Measurements from ENCODE around the gene EEPD1. TPM values are rescaled to one million over a fixed set of nuclear protein-coding genes. Genes with fewer than 3 reads are reported as not detected.

EEPD1 gene
- polyA plus RNA-seq, 2 donors: 5.5 to 14.5 TPM

DNA sequence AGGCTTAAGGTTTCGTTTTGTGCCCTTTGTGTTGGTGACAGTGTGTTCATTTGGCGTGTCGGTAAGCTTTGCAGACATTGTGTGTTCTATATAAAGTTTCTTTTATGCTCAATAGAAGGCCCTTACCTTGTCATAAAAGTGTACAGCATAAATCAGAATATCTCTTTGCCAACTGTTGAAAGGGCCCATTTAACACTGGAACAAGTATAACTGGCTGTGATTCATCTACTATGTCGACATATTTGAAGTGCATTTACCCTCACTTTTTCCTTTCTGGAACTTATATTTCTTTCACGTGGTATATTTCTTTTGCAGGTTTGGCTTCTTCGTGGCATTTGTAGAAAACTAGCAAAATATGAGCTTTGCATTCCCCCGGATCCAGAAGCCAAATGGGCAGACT is 32.7 kb downstream of the EEPD1 start:
- Histone ChIP-seq H3K4me3 (ENCODE audit: low read depth in 1 of 2, low read length in 2 of 2) (no peak overlapping the region), H3K9me3 (ENCODE audit: control insufficient read depth in 2 of 2, insufficient read depth in 1 of 2, low read depth in 1 of 2, low read length in 1 of 2) (no peaks in the 10 kb centered on the region), H3K36me3 (ENCODE audit: control insufficient read depth in 2 of 2, insufficient read depth in 2 of 2, low read length in 1 of 2) (no peaks in the 10 kb centered on the region), H3K27ac (ENCODE audit: low read depth in 2 of 2, low read length in 1 of 2) (peak overlapping the region; percentile 17 to 80), H3K27me3 (ENCODE audit: control insufficient read depth in 1 of 2, insufficient read depth in 2 of 2, low read length in 2 of 2) (no peaks in the 10 kb centered on the region), H3K4me1 (ENCODE audit: control insufficient read depth in 2 of 2, insufficient read depth in 2 of 2, low read length in 1 of 2) (peaks cover 9 to 12% of the 10 kb centered on the region in 2 donors)
- WGBS, 2 donors: 58 to 74% methylated on average over 7 of the region's 7 CpGs

DNA sequence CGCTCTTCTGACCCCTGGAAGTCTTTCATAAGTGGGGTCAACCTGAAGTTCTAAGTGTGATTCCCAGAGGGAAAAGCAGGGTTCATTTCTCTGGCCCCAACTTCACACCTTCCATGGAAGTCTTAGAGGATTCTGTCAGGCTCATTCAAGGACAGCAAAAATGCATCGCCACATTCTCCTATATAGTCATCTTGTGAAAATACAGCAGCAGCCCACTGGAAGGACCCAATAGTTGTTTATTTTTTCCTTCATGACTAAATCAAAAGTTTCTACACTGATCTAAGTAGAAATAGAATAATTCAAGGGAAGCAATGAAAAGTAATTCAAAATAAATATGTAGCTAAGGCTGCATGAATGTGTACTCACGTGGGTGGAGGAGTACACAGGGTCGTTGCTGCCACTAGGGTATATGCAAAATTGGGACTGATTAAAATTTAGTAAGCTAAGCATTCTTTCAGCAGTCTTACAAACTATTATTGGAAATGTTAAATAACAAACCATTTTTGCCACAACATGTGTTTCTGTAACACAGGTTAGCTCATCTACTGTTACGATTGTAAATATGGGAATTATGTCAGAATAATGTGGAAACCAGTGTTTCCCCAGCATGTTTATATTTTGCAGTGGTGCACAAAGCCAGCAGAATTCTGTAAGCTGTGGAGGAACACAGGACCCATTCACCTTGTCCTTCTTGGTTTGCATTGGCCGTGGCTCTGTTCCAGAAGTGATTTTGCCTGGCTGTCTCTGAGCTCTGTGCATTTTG is 33.5 kb downstream of the EEPD1 start:
- Histone ChIP-seq H3K27ac (ENCODE audit: low read depth in 2 of 2, low read length in 1 of 2) (peak overlapping the region; percentile 17 to 80), H3K4me3 (ENCODE audit: low read depth in 1 of 2, low read length in 2 of 2) (no peak overlapping the region), H3K27me3 (ENCODE audit: control insufficient read depth in 1 of 2, insufficient read depth in 2 of 2, low read length in 2 of 2) (no peaks in the 10 kb centered on the region), H3K36me3 (ENCODE audit: control insufficient read depth in 2 of 2, insufficient read depth in 2 of 2, low read length in 1 of 2) (no peaks in the 10 kb centered on the region), H3K4me1 (ENCODE audit: control insufficient read depth in 2 of 2, insufficient read depth in 2 of 2, low read length in 1 of 2) (peaks cover 9 to 12% of the 10 kb centered on the region in 2 donors), H3K9me3 (ENCODE audit: control insufficient read depth in 2 of 2, insufficient read depth in 1 of 2, low read depth in 1 of 2, low read length in 1 of 2) (no peaks in the 10 kb centered on the region)
- WGBS, 2 donors: 74 to 86% methylated on average over 6 of the region's 6 CpGs

DNA sequence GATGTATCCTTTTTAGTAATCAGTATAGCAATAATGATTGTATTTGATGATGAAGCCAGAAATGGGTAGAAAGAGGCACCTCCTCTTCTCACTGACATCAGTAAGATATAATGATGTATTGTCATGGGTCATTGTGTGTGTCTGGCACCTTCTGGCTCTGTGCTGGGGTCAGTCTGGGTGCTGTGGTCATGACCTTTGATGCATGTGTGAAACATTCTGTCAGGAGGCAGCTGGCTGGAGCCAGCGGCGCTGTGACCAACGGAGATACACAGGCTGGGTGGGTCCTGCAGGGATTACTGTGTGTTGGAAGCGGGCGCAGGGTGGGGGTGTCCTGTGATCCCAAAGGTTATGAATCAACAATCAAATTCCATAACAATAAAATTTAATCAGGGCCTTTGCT is 35.2 kb downstream of the EEPD1 start:
- Histone ChIP-seq H3K27ac (ENCODE audit: low read depth in 2 of 2, low read length in 1 of 2) (no peak overlapping the region), H3K36me3 (ENCODE audit: control insufficient read depth in 2 of 2, insufficient read depth in 2 of 2, low read length in 1 of 2) (peaks cover 0 to 3% of the 10 kb centered on the region in 2 donors)
- WGBS, 2 donors: 85 to 89% methylated on average over 5 of the region's 5 CpGs

DNA sequence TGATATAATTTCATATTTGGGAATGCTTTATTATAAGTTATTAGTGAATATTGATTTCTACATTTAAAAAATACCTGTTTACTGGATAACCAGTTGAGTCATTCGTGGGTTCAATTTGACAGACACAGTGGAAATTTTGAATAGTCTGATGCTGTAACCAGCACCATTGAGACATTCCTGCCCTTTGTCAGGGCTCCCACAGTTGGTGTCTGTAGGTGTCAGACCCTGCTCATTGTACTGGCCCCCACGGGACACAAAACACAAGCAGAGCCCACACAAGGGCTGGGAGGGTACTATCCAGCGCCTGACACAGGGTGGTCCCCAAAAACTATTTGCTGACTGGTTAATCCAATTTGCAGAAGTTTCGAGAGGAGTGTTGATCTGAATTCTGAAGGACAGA is 35.9 kb downstream of the EEPD1 start:
- H3K4me1 ChIP-seq (ENCODE audit: control insufficient read depth in 2 of 2, insufficient read depth in 2 of 2, low read length in 1 of 2): peaks cover 4 to 6% of the 10 kb centered on the region in 2 donors
- WGBS, 2 donors: 83 to 87% methylated on average over 4 of the region's 4 CpGs

More for the DNA sequence above, 35.2 kb downstream of the EEPD1 start:
- H3K4me3 ChIP-seq (ENCODE audit: low read depth in 1 of 2, low read length in 2 of 2): no peak overlapping the region
- H3K27me3 ChIP-seq (ENCODE audit: control insufficient read depth in 1 of 2, insufficient read depth in 2 of 2, low read length in 2 of 2): no peaks in the 10 kb centered on the region
- H3K9me3 ChIP-seq (ENCODE audit: control insufficient read depth in 2 of 2, insufficient read depth in 1 of 2, low read depth in 1 of 2, low read length in 1 of 2): no peaks in the 10 kb centered on the region
- H3K4me1 ChIP-seq (ENCODE audit: control insufficient read depth in 2 of 2, insufficient read depth in 2 of 2, low read length in 1 of 2): peaks cover 4 to 7% of the 10 kb centered on the region in 2 donors

DNA sequence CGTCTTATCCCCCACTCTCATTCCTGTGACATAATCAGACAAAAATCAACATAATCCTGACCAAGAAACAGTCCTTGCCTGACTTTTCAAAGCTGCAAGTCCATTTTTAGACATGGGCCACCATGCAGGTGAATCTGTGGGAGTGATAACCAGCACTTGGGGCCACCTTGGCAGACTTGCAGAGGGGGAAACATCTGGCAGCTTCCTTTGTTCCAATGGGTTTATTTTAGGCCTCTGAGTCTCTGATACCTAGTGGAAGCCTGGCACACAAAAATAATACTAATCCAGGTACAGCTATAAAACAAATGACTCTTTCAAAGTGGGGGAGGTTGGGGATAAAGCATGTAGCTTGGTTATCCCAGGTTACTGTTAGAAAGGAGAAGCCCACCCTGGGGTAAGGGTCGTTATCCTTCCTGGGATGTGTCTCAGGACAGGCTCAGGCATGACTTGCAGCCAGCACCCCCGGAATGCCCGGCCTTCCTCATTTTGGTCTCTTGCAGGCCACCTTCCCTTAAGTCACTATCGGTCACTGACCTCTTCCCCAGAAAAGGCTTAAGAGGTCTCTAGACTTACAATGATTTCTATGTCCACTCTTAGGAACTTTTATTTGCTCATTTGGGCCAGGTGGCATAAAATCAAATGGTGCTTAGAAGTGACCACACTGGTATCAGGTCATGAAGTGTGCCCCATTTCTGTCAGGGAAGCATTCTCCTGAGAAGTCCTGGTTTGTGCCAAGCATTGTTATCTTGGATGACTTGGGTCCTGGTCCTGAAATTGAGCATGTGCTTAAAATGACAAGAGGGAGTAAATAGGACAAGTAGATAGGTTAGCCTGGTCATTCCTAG is 37.6 kb downstream of the EEPD1 start:
- Histone ChIP-seq H3K9me3 (ENCODE audit: control insufficient read depth in 2 of 2, insufficient read depth in 1 of 2, low read depth in 1 of 2, low read length in 1 of 2) (no peaks in the 10 kb centered on the region), H3K36me3 (ENCODE audit: control insufficient read depth in 2 of 2, insufficient read depth in 2 of 2, low read length in 1 of 2) (peaks cover 0 to 3% of the 10 kb centered on the region in 2 donors), H3K4me3 (ENCODE audit: low read depth in 1 of 2, low read length in 2 of 2) (no peak overlapping the region), H3K27me3 (ENCODE audit: control insufficient read depth in 1 of 2, insufficient read depth in 2 of 2, low read length in 2 of 2) (no peaks in the 10 kb centered on the region), H3K4me1 (ENCODE audit: control insufficient read depth in 2 of 2, insufficient read depth in 2 of 2, low read length in 1 of 2) (peaks cover 4 to 6% of the 10 kb centered on the region in 2 donors), H3K27ac (ENCODE audit: low read depth in 2 of 2, low read length in 1 of 2) (no peak overlapping the region)
- 81 to 85% methylated on average over 5 of the region's 5 CpGs for WGBS, 2 donors

More for the DNA sequence above, 35.9 kb downstream of the EEPD1 start:
- H3K36me3 ChIP-seq (ENCODE audit: control insufficient read depth in 2 of 2, insufficient read depth in 2 of 2, low read length in 1 of 2): peaks cover 0 to 3% of the 10 kb centered on the region in 2 donors
- H3K27ac ChIP-seq (ENCODE audit: low read depth in 2 of 2, low read length in 1 of 2): no peak overlapping the region
- no peak overlapping the region for H3K4me3 ChIP-seq (ENCODE audit: low read depth in 1 of 2, low read length in 2 of 2)
- H3K9me3 ChIP-seq (ENCODE audit: control insufficient read depth in 2 of 2, insufficient read depth in 1 of 2, low read depth in 1 of 2, low read length in 1 of 2): no peaks in the 10 kb centered on the region
- H3K27me3 ChIP-seq (ENCODE audit: control insufficient read depth in 1 of 2, insufficient read depth in 2 of 2, low read length in 2 of 2): no peaks in the 10 kb centered on the region

DNA sequence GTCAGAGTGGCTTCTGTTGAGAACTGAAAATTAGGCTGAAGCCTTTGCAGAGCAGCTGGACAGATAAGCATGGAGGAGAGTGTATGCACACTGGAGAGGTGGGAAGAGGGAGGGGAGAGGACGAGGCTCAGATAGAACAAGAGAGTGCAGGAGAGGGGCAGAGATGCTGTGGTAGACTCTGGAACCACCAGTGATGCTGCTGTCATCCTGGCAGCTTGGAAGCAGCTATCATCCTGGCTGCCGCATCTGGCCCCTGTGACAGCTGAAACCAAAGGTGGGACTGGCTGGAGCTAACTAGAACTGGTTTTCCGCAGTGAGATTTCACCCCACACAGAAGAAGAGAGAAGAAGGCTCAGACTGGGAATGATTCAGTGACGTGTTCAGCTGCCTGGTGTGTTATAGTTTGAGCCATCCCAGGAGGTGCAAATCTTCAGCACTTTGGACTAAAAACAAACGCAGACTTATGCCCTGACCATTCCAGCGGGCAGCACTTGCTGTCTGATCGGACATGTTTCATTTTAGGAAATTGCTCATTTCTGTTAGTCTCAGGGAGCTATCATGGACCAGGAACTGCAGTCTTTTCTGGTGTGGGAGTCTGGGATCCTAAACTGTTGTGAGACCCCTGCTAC is 38.4 kb downstream of the EEPD1 start:
- WGBS, 2 donors: 80 to 83% methylated on average over 7 of the region's 7 CpGs
- Histone ChIP-seq H3K27ac (ENCODE audit: low read depth in 2 of 2, low read length in 1 of 2) (no peak overlapping the region), H3K36me3 (ENCODE audit: control insufficient read depth in 2 of 2, insufficient read depth in 2 of 2, low read length in 1 of 2) (peaks cover 0 to 3% of the 10 kb centered on the region in 2 donors)

DNA sequence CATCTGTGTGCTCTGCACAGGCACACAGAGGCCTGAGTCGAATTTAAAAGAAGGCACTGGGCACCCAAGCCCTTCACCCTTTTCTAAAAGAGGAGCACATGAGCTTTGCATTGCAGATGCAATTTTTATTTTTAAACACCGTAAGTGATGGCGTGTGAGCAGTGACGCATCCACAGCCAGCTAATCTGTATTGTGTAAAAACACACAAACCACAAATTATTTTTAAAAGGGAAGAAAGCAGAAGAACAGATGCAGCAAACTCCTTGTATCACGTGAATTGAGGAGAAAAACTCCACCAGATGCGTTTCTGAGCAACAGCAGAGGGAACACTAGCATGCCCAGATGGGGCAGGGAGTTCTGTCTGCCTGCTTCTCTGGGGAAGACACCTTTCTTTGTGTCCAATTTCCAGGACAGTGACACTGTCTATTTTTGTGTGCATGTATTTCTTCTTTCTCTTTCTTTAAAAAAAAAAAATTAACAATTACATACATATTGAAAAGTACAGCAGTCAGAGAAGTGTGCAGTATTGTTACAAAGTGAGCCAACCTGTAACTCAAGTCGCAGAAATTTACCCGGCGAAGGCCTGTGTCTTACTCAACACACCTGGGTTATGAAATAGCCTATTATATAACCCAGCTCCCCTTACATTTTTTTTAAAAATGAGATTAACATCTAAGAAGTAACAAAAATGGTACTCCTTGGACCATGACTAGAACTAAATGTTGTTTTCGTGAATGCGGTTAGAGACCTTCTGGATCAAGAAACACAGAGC is 39.2 kb downstream of the EEPD1 start:
- Histone ChIP-seq H3K27ac (ENCODE audit: low read depth in 2 of 2, low read length in 1 of 2) (no peak overlapping the region), H3K36me3 (ENCODE audit: control insufficient read depth in 2 of 2, insufficient read depth in 2 of 2, low read length in 1 of 2) (peaks cover 0 to 3% of the 10 kb centered on the region in 2 donors), H3K9me3 (ENCODE audit: control insufficient read depth in 2 of 2, insufficient read depth in 1 of 2, low read depth in 1 of 2, low read length in 1 of 2) (no peaks in the 10 kb centered on the region), H3K4me1 (ENCODE audit: control insufficient read depth in 2 of 2, insufficient read depth in 2 of 2, low read length in 1 of 2) (peaks cover 2 to 4% of the 10 kb centered on the region in 2 donors), H3K4me3 (ENCODE audit: low read depth in 1 of 2, low read length in 2 of 2) (no peak overlapping the region), H3K27me3 (ENCODE audit: control insufficient read depth in 1 of 2, insufficient read depth in 2 of 2, low read length in 2 of 2) (no peaks in the 10 kb centered on the region)
- WGBS, 2 donors: 72% methylated on average over 11 of the region's 11 CpGs

More for the DNA sequence above, 38.4 kb downstream of the EEPD1 start:
- peaks cover 2 to 4% of the 10 kb centered on the region in 2 donors for H3K4me1 ChIP-seq (ENCODE audit: control insufficient read depth in 2 of 2, insufficient read depth in 2 of 2, low read length in 1 of 2)
- H3K27me3 ChIP-seq (ENCODE audit: control insufficient read depth in 1 of 2, insufficient read depth in 2 of 2, low read length in 2 of 2): no peaks in the 10 kb centered on the region
- H3K4me3 ChIP-seq (ENCODE audit: low read depth in 1 of 2, low read length in 2 of 2): no peak overlapping the region
- no peaks in the 10 kb centered on the region for H3K9me3 ChIP-seq (ENCODE audit: control insufficient read depth in 2 of 2, insufficient read depth in 1 of 2, low read depth in 1 of 2, low read length in 1 of 2)

DNA sequence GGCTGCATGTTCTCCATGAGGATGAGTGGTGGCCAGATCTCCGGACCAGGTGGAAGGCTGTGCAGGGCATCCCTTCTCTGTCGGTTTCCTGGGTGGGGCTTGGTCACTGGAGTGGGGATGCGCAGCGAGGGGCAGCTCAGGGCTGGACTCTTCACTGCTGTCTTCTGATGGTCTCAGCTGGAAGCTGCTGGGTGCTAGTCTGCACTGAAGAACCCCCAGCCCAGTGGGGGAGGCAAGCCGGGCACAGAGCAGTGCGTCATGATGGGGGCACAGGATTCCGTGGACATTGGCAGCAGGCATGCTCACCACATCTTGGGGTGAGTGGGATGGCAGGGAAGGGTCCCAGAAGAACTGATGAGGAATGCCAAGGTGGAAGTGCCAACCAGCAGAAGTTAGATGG is 39.8 kb downstream of the EEPD1 start:
- no peak overlapping the region for H3K4me3 ChIP-seq (ENCODE audit: low read depth in 1 of 2, low read length in 2 of 2)
- no peaks in the 10 kb centered on the region for H3K9me3 ChIP-seq (ENCODE audit: control insufficient read depth in 2 of 2, insufficient read depth in 1 of 2, low read depth in 1 of 2, low read length in 1 of 2)
- H3K27me3 ChIP-seq (ENCODE audit: control insufficient read depth in 1 of 2, insufficient read depth in 2 of 2, low read length in 2 of 2): no peaks in the 10 kb centered on the region
- no peak overlapping the region for H3K27ac ChIP-seq (ENCODE audit: low read depth in 2 of 2, low read length in 1 of 2)
- H3K36me3 ChIP-seq (ENCODE audit: control insufficient read depth in 2 of 2, insufficient read depth in 2 of 2, low read length in 1 of 2): peaks cover 0 to 3% of the 10 kb centered on the region in 2 donors
- H3K4me1 ChIP-seq (ENCODE audit: control insufficient read depth in 2 of 2, insufficient read depth in 2 of 2, low read length in 1 of 2): peaks cover 2 to 4% of the 10 kb centered on the region in 2 donors
- 96 to 97% methylated on average over 7 of the region's 7 CpGs for WGBS, 2 donors

DNA sequence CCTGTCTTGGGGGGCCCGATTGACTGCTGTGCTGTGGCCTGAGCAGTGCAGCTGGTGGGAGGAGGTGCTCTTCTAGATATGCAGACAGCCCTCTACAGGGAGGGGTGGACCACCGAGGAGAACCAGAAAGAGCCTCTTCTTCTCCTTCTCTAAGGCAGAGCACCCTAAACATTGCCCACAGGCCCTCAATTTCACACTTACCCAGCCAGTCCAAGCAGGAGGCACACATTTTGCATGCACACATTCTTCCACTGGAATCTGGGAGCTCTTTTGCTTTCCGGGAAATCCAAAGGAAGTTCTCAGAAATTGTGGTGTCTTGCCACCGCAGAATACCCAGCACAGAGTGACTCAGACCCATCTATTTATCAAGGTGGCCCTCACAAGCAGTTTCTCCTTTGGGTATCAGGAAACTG is 45.8 kb downstream of the EEPD1 start:
- Histone ChIP-seq H3K36me3 (ENCODE audit: control insufficient read depth in 2 of 2, insufficient read depth in 2 of 2, low read length in 1 of 2) (no peaks in the 10 kb centered on the region), H3K27me3 (ENCODE audit: control insufficient read depth in 1 of 2, insufficient read depth in 2 of 2, low read length in 2 of 2) (no peaks in the 10 kb centered on the region), H3K4me1 (ENCODE audit: control insufficient read depth in 2 of 2, insufficient read depth in 2 of 2, low read length in 1 of 2) (peaks cover 0 to 3% of the 10 kb centered on the region in 2 donors), H3K9me3 (ENCODE audit: control insufficient read depth in 2 of 2, insufficient read depth in 1 of 2, low read depth in 1 of 2, low read length in 1 of 2) (no peaks in the 10 kb centered on the region), H3K4me3 (ENCODE audit: low read depth in 1 of 2, low read length in 2 of 2) (no peak overlapping the region), H3K27ac (ENCODE audit: low read depth in 2 of 2, low read length in 1 of 2) (no peak overlapping the region)
- WGBS, 2 donors: 73 to 75% methylated on average over 4 of the region's 4 CpGs
